SH-SY5Y (cell line): ENCODE measurements around the gene OIP5.

ENCODE experiments used
- GATA2 ChIP-seq: IDR thresholded peaks from 2 replicates; pipeline ENCODE4 v1.6.1; 2011; ENCODE audit warnings: mild to moderate bottlenecking, low read depth, low read length
- GATA3 ChIP-seq: IDR thresholded peaks from 2 replicates; pipeline ENCODE4 v1.6.1; 2011; ENCODE audit warnings: low read depth, mild to moderate bottlenecking, low read length, moderate library complexity

- TF ChIP-seq GATA2, result no peak
- TF ChIP-seq GATA3, result no peak
These were observed 41.2 kb downstream of the OIP5 start for GRCh38 chr15:41291065-41291631.
